Stimulated activated naive CD4-positive, alpha-beta T cell (primary cell): Measurements from ENCODE around the gene SERPINA6.
"Not testable (repeated sequence)": the region's sequence is repeated elsewhere in the genome, so short reads cannot be mapped to it uniquely, and the experiment has no call there.

Experiments used
- DNase-seq, 6 experiments: peaks; one replicate each; lab custom pipeline; 2025; lab: John Stamatoyannopoulos, UW

SERPINA6 gene

GRCh38 chr14:94328196-94328595 lies 5.1 kb upstream of the SERPINA6 start:
- no peak for DNase-seq

GRCh38 chr14:94321421-94322271 lies 1.5 kb downstream of the SERPINA6 start:
- DNase-seq, result no peak

- no peak for DNase-seq
Observed at GRCh38 chr14:94320243-94320642, 2.9 kb downstream of the SERPINA6 start.

- DNase-seq, result no peak
Observed at GRCh38 chr14:94317259-94317658, 5.9 kb downstream of the SERPINA6 start.

GRCh38 chr14:94316692-94317091 lies 6.4 kb downstream of the SERPINA6 start:
- DNase-seq, result no peak

- DNase-seq, result no peak
Observed at GRCh38 chr14:94314890-94315289, 8.2 kb downstream of the SERPINA6 start.

GRCh38 chr14:94313991-94314655 lies 9.0 kb downstream of the SERPINA6 start:
- DNase-seq, result no peak

GRCh38 chr14:94312481-94313246 lies 10.5 kb downstream of the SERPINA6 start:
- DNase-seq, result no peak

- DNase-seq, result no peak
Observed at GRCh38 chr14:94310248-94310647, 12.9 kb downstream of the SERPINA6 start.

GRCh38 chr14:94309721-94310120 lies 13.4 kb downstream of the SERPINA6 start:
- no peak for DNase-seq

- no peak for DNase-seq
Observed at GRCh38 chr14:94307410-94307992, 15.6 kb downstream of the SERPINA6 start.

GRCh38 chr14:94306047-94306978 lies 16.8 kb downstream of the SERPINA6 start:
- no peak for DNase-seq

GRCh38 chr14:94305620-94306019 lies 17.5 kb downstream of the SERPINA6 start:
- no peak for DNase-seq

GRCh38 chr14:94304243-94304642 lies 18.9 kb downstream of the SERPINA6 start:
- DNase-seq, result no peak

GRCh38 chr14:94303111-94303510 lies 20.0 kb downstream of the SERPINA6 start:
- no peak for DNase-seq

- DNase-seq, result no peak
Observed at GRCh38 chr14:94298130-94298529, 25.0 kb downstream of the SERPINA6 start.

GRCh38 chr14:94296181-94296545 lies 27.0 kb downstream of the SERPINA6 start:
- DNase-seq, result not testable (repeated sequence)

- no peak for DNase-seq
Observed at GRCh38 chr14:94295360-94296180, 27.6 kb downstream of the SERPINA6 start.

GRCh38 chr14:94293578-94293924 lies 29.6 kb downstream of the SERPINA6 start:
- no peak for DNase-seq

GRCh38 chr14:94292872-94293577 lies 30.1 kb downstream of the SERPINA6 start, which contains the start of gene SERPINA10:
Gene SERPINA10 (minus strand): TSS chr14:94293268. CDS start chr14:94290593, 2,675 bp downstream.
- DNase-seq, result no peak
